PC-3 (cell line): ENCODE results near the gene IKZF1.

Experiments
- CTCF ChIP-seq: fragments of 300-600 bp; sonication (generic); conservative IDR thresholded peaks from 2 replicates; pipeline ENCODE4 v1.5.1; 2017; ENCODE audit warnings: antibody characterized with exemption, low read depth, mild to moderate bottlenecking, low read length
- EZH2 ChIP-seq: fragments of 300-600 bp; sonication (generic); IDR thresholded peaks from one replicate; pipeline ENCODE4 v1.6.1; 2017; ENCODE audit warnings: antibody characterized with exemption, mild to moderate bottlenecking, low read length; ENCODE audit not compliant: unreplicated experiment

- TF ChIP-seq CTCF (no peak), EZH2 (no peak)
Measured at GRCh38 chr7:50304129-50304910, at the start of gene IKZF1.
